ENCODE results near the gene HPSE. TPM values are rescaled to one million over a fixed set of nuclear protein-coding genes. Genes with fewer than 3 reads are reported as not detected.

HPSE gene
- total and polyA plus RNA-seq, 4 donors: 0.43 to 4.7 (median 1.0) TPM

DNA sequence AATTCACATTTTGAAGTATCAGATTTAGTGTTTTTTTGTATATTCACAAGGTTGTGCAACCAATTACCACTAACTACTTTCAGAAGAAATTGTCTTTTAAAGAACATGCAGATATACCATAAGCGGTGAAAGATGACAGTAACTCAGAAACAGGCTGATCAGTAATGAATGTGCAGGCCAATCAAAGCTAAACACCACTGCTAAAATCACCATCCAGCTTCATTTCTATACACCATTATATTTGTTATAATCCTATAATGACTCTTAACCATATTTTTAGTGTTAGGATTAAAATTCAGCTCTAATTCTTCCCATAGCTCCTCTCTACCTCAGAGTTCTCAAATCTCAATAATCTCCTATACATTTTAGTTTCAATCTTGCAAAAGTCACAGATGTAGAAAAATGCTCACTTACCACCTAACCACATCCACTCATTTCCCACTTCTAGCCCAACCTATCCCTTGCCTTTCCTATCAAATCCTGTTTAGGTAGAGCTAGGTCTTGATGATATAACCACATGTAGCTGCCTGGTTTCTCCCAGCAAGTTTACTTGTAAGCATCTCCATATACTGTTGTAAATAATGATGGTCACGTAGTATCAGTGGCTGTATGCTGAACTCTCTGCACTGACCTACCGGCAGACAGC is 66.7 kb downstream of the HPSE start:
- no peaks in the 10 kb centered on the region for H3K9me3 ChIP-seq (ENCODE audit: control insufficient read depth in 4 of 4, low read length in 3 of 4)
- no peak overlapping the region for H3K4me3 ChIP-seq (ENCODE audit: low read depth in 1 of 3, low read length in 3 of 3)
- H3K27me3 ChIP-seq (ENCODE audit: control insufficient read depth in 4 of 4, insufficient read depth in 4 of 4, low read length in 3 of 4): no peaks in the 10 kb centered on the region
- peaks cover 7 to 20% (median 9%) of the 10 kb centered on the region in 4 donors for H3K36me3 ChIP-seq (ENCODE audit: control insufficient read depth in 4 of 4, insufficient read depth in 3 of 4, low read depth in 1 of 4, low read length in 3 of 4)
- WGBS: 96% methylated on average over 3 of the region's 3 CpGs
- no peak overlapping the region for H3K9ac ChIP-seq (ENCODE audit: low read depth in 1 of 2, low read length in 2 of 2)
- DNase-seq (ENCODE audit: low spot score): no peak
- TF ChIP-seq FOXA1 (IDR thresholded peaks at IDR 0.05) (no peak), RXRA (IDR thresholded peaks at IDR 0.05) (no peak), EGR1 (IDR thresholded peaks at IDR 0.05; ENCODE audit: low read depth in 2 of 2) (no peak), HNF4G (IDR thresholded peaks at IDR 0.05) (no peak), FOXA2 (IDR thresholded peaks at IDR 0.05) (no peak), NR2F2 (IDR thresholded peaks at IDR 0.05) (no peak), YY1 (IDR thresholded peaks at IDR 0.05) (no peak), JUND (IDR thresholded peaks at IDR 0.05) (no peak)
- TF ChIP-seq, protein P1, sequence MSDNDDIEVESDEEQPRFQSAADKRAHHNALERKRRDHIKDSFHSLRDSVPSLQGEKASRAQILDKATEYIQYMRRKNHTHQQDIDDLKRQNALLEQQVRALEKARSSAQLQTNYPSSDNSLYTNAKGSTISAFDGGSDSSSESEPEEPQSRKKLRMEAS (IDR thresholded peaks at IDR 0.05): no peak
- TF ChIP-seq, protein P2, sequence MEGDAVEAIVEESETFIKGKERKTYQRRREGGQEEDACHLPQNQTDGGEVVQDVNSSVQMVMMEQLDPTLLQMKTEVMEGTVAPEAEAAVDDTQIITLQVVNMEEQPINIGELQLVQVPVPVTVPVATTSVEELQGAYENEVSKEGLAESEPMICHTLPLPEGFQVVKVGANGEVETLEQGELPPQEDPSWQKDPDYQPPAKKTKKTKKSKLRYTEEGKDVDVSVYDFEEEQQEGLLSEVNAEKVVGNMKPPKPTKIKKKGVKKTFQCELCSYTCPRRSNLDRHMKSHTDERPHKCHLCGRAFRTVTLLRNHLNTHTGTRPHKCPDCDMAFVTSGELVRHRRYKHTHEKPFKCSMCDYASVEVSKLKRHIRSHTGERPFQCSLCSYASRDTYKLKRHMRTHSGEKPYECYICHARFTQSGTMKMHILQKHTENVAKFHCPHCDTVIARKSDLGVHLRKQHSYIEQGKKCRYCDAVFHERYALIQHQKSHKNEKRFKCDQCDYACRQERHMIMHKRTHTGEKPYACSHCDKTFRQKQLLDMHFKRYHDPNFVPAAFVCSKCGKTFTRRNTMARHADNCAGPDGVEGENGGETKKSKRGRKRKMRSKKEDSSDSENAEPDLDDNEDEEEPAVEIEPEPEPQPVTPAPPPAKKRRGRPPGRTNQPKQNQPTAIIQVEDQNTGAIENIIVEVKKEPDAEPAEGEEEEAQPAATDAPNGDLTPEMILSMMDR (IDR thresholded peaks at IDR 0.05; ENCODE audit: low read depth, low read length, missing input control): no peak
- TF ChIP-seq, protein P3, sequence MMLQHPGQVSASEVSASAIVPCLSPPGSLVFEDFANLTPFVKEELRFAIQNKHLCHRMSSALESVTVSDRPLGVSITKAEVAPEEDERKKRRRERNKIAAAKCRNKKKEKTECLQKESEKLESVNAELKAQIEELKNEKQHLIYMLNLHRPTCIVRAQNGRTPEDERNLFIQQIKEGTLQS (IDR thresholded peaks at IDR 0.05): no peak
- H3K27ac ChIP-seq (ENCODE audit: low read depth in 1 of 2, low read length in 2 of 2): no peak overlapping the region
- no peaks in the 10 kb centered on the region for H3K4me1 ChIP-seq (ENCODE audit: control insufficient read depth in 4 of 4, insufficient read depth in 4 of 4, low read length in 3 of 4)

DNA sequence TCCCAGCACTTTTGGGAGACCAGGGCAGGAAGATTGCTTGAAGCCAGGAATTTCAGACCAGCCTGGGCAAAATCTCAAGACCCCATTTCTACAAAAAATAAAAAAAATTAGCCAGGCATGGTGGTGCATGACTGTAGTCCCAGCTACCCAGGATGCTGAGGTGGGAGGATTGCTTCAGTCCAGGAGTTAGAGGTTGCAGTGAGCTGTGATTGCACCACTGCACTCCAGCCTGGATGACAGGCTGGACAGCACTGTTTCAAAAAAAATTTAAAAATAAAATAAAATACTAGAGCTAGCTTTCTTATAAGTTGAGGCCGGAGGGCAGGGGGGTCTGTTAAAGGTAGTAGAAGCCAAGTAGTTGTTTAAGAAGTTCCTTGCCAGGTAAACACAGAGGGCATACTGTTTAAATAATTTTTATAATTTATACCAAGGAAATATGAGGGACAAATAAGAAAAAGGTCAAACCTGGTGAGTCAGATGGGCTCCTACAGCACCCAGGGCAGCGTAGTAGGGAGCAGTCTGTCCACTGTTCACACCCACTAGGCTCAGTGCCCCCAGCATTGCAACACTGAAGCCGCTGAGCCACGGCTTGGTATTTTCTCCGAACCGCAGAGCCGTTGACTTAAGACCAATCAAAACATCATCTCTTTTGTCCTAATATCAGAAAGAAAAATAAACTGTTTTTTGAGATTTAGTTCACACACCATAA is 67.4 kb downstream of the HPSE start:
- no peak for DNase-seq (ENCODE audit: low spot score)
- no peak overlapping the region for H3K9ac ChIP-seq (ENCODE audit: low read depth in 1 of 2, low read length in 2 of 2)
- H3K9me3 ChIP-seq (ENCODE audit: control insufficient read depth in 4 of 4, low read length in 3 of 4): no peaks in the 10 kb centered on the region
- no peak overlapping the region for H3K27ac ChIP-seq (ENCODE audit: low read depth in 1 of 2, low read length in 2 of 2)
- no peak for TF ChIP-seq FOXA2 (IDR thresholded peaks at IDR 0.05)
- TF ChIP-seq RAD21 (IDR thresholded peaks at IDR 0.05): no peak
- TF ChIP-seq, protein P3 (IDR thresholded peaks at IDR 0.05): no peak
- TF ChIP-seq JUND (IDR thresholded peaks at IDR 0.05): no peak
- no peak for TF ChIP-seq EGR1 (IDR thresholded peaks at IDR 0.05; ENCODE audit: low read depth in 2 of 2)
- TF ChIP-seq, protein P4, sequence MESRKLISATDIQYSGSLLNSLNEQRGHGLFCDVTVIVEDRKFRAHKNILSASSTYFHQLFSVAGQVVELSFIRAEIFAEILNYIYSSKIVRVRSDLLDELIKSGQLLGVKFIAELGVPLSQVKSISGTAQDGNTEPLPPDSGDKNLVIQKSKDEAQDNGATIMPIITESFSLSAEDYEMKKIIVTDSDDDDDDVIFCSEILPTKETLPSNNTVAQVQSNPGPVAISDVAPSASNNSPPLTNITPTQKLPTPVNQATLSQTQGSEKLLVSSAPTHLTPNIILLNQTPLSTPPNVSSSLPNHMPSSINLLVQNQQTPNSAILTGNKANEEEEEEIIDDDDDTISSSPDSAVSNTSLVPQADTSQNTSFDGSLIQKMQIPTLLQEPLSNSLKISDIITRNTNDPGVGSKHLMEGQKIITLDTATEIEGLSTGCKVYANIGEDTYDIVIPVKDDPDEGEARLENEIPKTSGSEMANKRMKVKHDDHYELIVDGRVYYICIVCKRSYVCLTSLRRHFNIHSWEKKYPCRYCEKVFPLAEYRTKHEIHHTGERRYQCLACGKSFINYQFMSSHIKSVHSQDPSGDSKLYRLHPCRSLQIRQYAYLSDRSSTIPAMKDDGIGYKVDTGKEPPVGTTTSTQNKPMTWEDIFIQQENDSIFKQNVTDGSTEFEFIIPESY (IDR thresholded peaks at IDR 0.05): no peak
- no peak for TF ChIP-seq RXRA (IDR thresholded peaks at IDR 0.05)
- H3K4me3 ChIP-seq (ENCODE audit: low read depth in 1 of 3, low read length in 3 of 3): no peak overlapping the region
- H3K27me3 ChIP-seq (ENCODE audit: control insufficient read depth in 4 of 4, insufficient read depth in 4 of 4, low read length in 3 of 4): no peaks in the 10 kb centered on the region
- H3K36me3 ChIP-seq (ENCODE audit: control insufficient read depth in 4 of 4, insufficient read depth in 3 of 4, low read depth in 1 of 4, low read length in 3 of 4): peaks cover 7 to 20% (median 9%) of the 10 kb centered on the region in 4 donors
- WGBS: 92% methylated on average over 7 of the region's 7 CpGs
- H3K4me1 ChIP-seq (ENCODE audit: control insufficient read depth in 4 of 4, insufficient read depth in 4 of 4, low read length in 3 of 4): no peaks in the 10 kb centered on the region

Measured in liver (tissue), 9 donors.